CD4-positive, CD25-positive, alpha-beta regulatory T cell (primary cell): ENCODE results near the gene DCTN3. TPM values are rescaled to one million over a fixed set of nuclear protein-coding genes. Genes with fewer than 3 reads are reported as not detected.
A peak's percentile ranks its signal among the peaks of the same experiment; 100 is the strongest.

Experiments used
- ATAC-seq, 2 donors: fragments of 150-1000 bp; cut with Tn5 transposase; one replicate each; pipeline ENCODE4 v1.10.0; 2021; ENCODE audit warnings: low read depth in 2 of 2, moderate number of reproducible peaks in 2 of 2, moderate library complexity in 1 of 2
- DNase-seq, 3 donors: peaks; one replicate each; pipeline versions ENCODE4 v3.0.0 to v3.0.0-alpha.2; 2012 to 2022; ENCODE audit warnings: mixed read lengths in 1 of 3
- H3K27ac ChIP-seq: one replicate; pipeline ENCODE4 v1.7.0; 2013; ENCODE audit warnings: mild to moderate bottlenecking, low read length; ENCODE audit not compliant: insufficient read depth, poor library complexity, severe bottlenecking
- H3K27me3 ChIP-seq: one replicate; pipeline ENCODE4 v1.7.0; 2013; ENCODE audit warnings: low read length; ENCODE audit not compliant: control insufficient read depth, insufficient read depth
- H3K36me3 ChIP-seq: one replicate; pipeline ENCODE4 v1.7.0; 2013; ENCODE audit warnings: mild to moderate bottlenecking, low read length, moderate library complexity; ENCODE audit not compliant: control insufficient read depth, insufficient read depth
- H3K4me1 ChIP-seq: 2 replicates; pipeline ENCODE4 v1.7.0; 2013; ENCODE audit warnings: mild to moderate bottlenecking, low read length; ENCODE audit not compliant: insufficient read depth, control insufficient read depth, poor library complexity, severe bottlenecking
- H3K4me3 ChIP-seq: one replicate; pipeline ENCODE4 v1.7.0; 2013; ENCODE audit warnings: low read depth, mild to moderate bottlenecking, low read length, moderate library complexity
- H3K9me3 ChIP-seq, 2 experiments: 1 replicate in 1 of 2; 2 replicates in 1 of 2; pipeline ENCODE4 v1.7.0; 2013; ENCODE audit warnings: low read length in 2 of 2, mild to moderate bottlenecking in 1 of 2, moderate library complexity in 1 of 2; ENCODE audit not compliant: control insufficient read depth in 2 of 2
- H3K27ac Mint-ChIP-seq, 3 donors: one replicate each; pipeline ENCODE4 v1.8.0; 2020 to 2022; ENCODE audit warnings: mild to moderate bottlenecking in 3 of 3, mixed read lengths in 3 of 3, moderate library complexity in 2 of 3
- H3K27me3 Mint-ChIP-seq: one replicate; pipeline ENCODE4 v1.8.0; 2022; ENCODE audit warnings: mild to moderate bottlenecking, mixed read lengths
- H3K36me3 Mint-ChIP-seq: one replicate; pipeline ENCODE4 v1.8.0; 2020; ENCODE audit warnings: mixed read lengths
- H3K4me1 Mint-ChIP-seq, 4 donors: one replicate each; pipeline ENCODE4 v1.8.0; 2020 to 2022; ENCODE audit warnings: mixed read lengths in 4 of 4, mild to moderate bottlenecking in 1 of 4
- H3K4me3 Mint-ChIP-seq, 4 donors: one replicate each; pipeline ENCODE4 v1.8.0; 2020 to 2022; ENCODE audit warnings: mild to moderate bottlenecking in 4 of 4, mixed read lengths in 4 of 4, moderate library complexity in 3 of 4
- H3K9me3 Mint-ChIP-seq, 7 donors: one replicate each; pipeline ENCODE4 v1.8.0; 2020 to 2022; ENCODE audit warnings: mixed read lengths in 7 of 7, mild to moderate bottlenecking in 3 of 7, moderate library complexity in 2 of 7
- polyA plus RNA-seq, 4 donors: library from polyadenylated mRNA; unstranded; fragments of 300-500 nt; fragmentation: Illumina TruSeq; gene quantifications; one replicate each; pipeline ENCODE4 v1.2.3, GENCODE V29; 2021
- total RNA-seq: library from RNA; stranded (reverse); gene quantifications from one replicate; pipeline ENCODE4 v1.2.3, GENCODE V29; 2022

The DCTN3 gene
- total and polyA plus RNA-seq, 5 donors from 2014 or later, result 80.4 to 202 (median 153) TPM

GRCh38 chr9:34582787-34583186, 37.5 kb downstream of the DCTN3 start:
- DNase-seq (no peak), ATAC-seq (no peak)
- H3K9me3 ChIP-seq, result no peaks in the 10 kb centered on the region
- H3K27ac Mint-ChIP-seq, result no peak overlapping the region
- H3K27ac ChIP-seq, result no peak overlapping the region
- peaks cover 29% of the 10 kb centered on the region for H3K27me3 ChIP-seq
- H3K27me3 Mint-ChIP-seq, result peaks cover 80% of the 10 kb centered on the region
- peaks cover 0 to 12% (median 2%) of the 10 kb centered on the region in 4 donors for H3K4me1 Mint-ChIP-seq
- no peaks in the 10 kb centered on the region for H3K36me3 ChIP-seq
- no peak overlapping the region for H3K4me3 Mint-ChIP-seq
- peaks cover 8% of the 10 kb centered on the region for H3K4me1 ChIP-seq
- peaks cover 0 to 3% (median 0%) of the 10 kb centered on the region in 7 donors for H3K9me3 Mint-ChIP-seq
- H3K36me3 Mint-ChIP-seq, result peaks cover 5% of the 10 kb centered on the region
- no peak overlapping the region for H3K4me3 ChIP-seq

- ATAC-seq, result no peak
- H3K36me3 Mint-ChIP-seq, result peaks cover 5% of the 10 kb centered on the region
- H3K27ac ChIP-seq, result no peak overlapping the region
- no peak overlapping the region for H3K4me3 Mint-ChIP-seq
- DNase-seq, result no peak
- no peaks in the 10 kb centered on the region for H3K36me3 ChIP-seq
- peaks cover 18% of the 10 kb centered on the region for H3K27me3 ChIP-seq
- peaks cover 0 to 18% (median 2%) of the 10 kb centered on the region in 4 donors for H3K4me1 Mint-ChIP-seq
- H3K9me3 ChIP-seq, result no peaks in the 10 kb centered on the region
- H3K27me3 Mint-ChIP-seq, result peaks cover 81% of the 10 kb centered on the region
- no peak overlapping the region for H3K4me3 ChIP-seq
- peaks cover 11% of the 10 kb centered on the region for H3K4me1 ChIP-seq
- H3K27ac Mint-ChIP-seq, result no peak overlapping the region
- peaks cover 0 to 3% (median 0%) of the 10 kb centered on the region in 7 donors for H3K9me3 Mint-ChIP-seq
Observed at GRCh38 chr9:34581318-34581717, 39.0 kb downstream of the DCTN3 start.

GRCh38 chr9:34580358-34580757, 39.9 kb downstream of the DCTN3 start:
- Histone ChIP-seq H3K27ac (no peak overlapping the region), H3K9me3 (no peaks in the 10 kb centered on the region), H3K4me1 (peaks cover 11% of the 10 kb centered on the region), H3K27me3 (peaks cover 21% of the 10 kb centered on the region), H3K4me3 (no peak overlapping the region), H3K36me3 (no peaks in the 10 kb centered on the region)
- peaks cover 0 to 16% (median 3%) of the 10 kb centered on the region in 4 donors for H3K4me1 Mint-ChIP-seq
- H3K36me3 Mint-ChIP-seq, result peaks cover 5% of the 10 kb centered on the region
- DNase-seq (no peak), ATAC-seq (no peak)
- peaks cover 82% of the 10 kb centered on the region for H3K27me3 Mint-ChIP-seq
- no peak overlapping the region for H3K27ac Mint-ChIP-seq
- H3K4me3 Mint-ChIP-seq, result no peak overlapping the region
- H3K9me3 Mint-ChIP-seq, result peaks cover 0 to 3% (median 0%) of the 10 kb centered on the region in 7 donors

GRCh38 chr9:34579808-34580163, 40.5 kb downstream of the DCTN3 start:
- Mint-ChIP-seq H3K4me3 (no peak overlapping the region), H3K27me3 (peaks cover 86% of the 10 kb centered on the region), H3K36me3 (peaks cover 5% of the 10 kb centered on the region), H3K9me3 (peaks cover 0 to 3% (median 0%) of the 10 kb centered on the region in 7 donors), H3K4me1 (peaks cover 0 to 16% (median 3%) of the 10 kb centered on the region in 4 donors), H3K27ac (no peak overlapping the region)
- no peak overlapping the region for H3K27ac ChIP-seq
- no peaks in the 10 kb centered on the region for H3K9me3 ChIP-seq
- DNase-seq (no peak), ATAC-seq (no peak)
- H3K27me3 ChIP-seq, result peaks cover 21% of the 10 kb centered on the region
- H3K36me3 ChIP-seq, result no peaks in the 10 kb centered on the region
- no peak overlapping the region for H3K4me3 ChIP-seq
- H3K4me1 ChIP-seq, result peaks cover 11% of the 10 kb centered on the region

GRCh38 chr9:34579104-34579807, 41.0 kb downstream of the DCTN3 start:
- Histone ChIP-seq H3K27me3 (peaks cover 21% of the 10 kb centered on the region), H3K9me3 (no peaks in the 10 kb centered on the region)
- peaks cover 5% of the 10 kb centered on the region for H3K36me3 Mint-ChIP-seq

GRCh38 chr9:34578241-34579103, 41.8 kb downstream of the DCTN3 start:
- Histone ChIP-seq H3K27me3 (peaks cover 21% of the 10 kb centered on the region), H3K36me3 (no peaks in the 10 kb centered on the region), H3K9me3 (no peaks in the 10 kb centered on the region), H3K4me1 (peaks cover 11% of the 10 kb centered on the region), H3K4me3 (no peak overlapping the region), H3K27ac (no peak overlapping the region)
- Mint-ChIP-seq H3K27ac (no peak overlapping the region), H3K9me3 (peaks cover 0 to 3% (median 0%) of the 10 kb centered on the region in 7 donors), H3K36me3 (peaks cover 5% of the 10 kb centered on the region), H3K4me3 (peak overlapping the region in 1 of 4 donors; percentile 46), H3K27me3 (peaks cover 77% of the 10 kb centered on the region), H3K4me1 (peaks cover 0 to 16% (median 3%) of the 10 kb centered on the region in 4 donors)
- DNase-seq (no peak), ATAC-seq (no peak)

More at GRCh38 chr9:34579104-34579807, 41.0 kb downstream of the DCTN3 start:
- H3K4me1 ChIP-seq, result peaks cover 11% of the 10 kb centered on the region
- no peak overlapping the region for H3K27ac ChIP-seq
- H3K36me3 ChIP-seq, result no peaks in the 10 kb centered on the region
- H3K9me3 Mint-ChIP-seq, result peaks cover 0 to 3% (median 0%) of the 10 kb centered on the region in 7 donors
- ATAC-seq (no peak), DNase-seq (no peak)
- no peak overlapping the region for H3K4me3 ChIP-seq
- peak overlapping the region in 1 of 3 donors; percentile 78 for H3K27ac Mint-ChIP-seq
- H3K4me3 Mint-ChIP-seq, result peak overlapping the region in 1 of 4 donors; percentile 46
- peaks cover 81% of the 10 kb centered on the region for H3K27me3 Mint-ChIP-seq
- H3K4me1 Mint-ChIP-seq, result peaks cover 0 to 16% (median 3%) of the 10 kb centered on the region in 4 donors

- Mint-ChIP-seq H3K9me3 (peaks cover 0 to 3% (median 0%) of the 10 kb centered on the region in 7 donors), H3K27me3 (peaks cover 71% of the 10 kb centered on the region), H3K4me3 (peak overlapping the region in 3 of 4 donors; percentile 28 to 65 (median 36)), H3K36me3 (peaks cover 5% of the 10 kb centered on the region), H3K4me1 (peaks cover 0 to 16% (median 3%) of the 10 kb centered on the region in 4 donors), H3K27ac (no peak overlapping the region)
- no peak for DNase-seq
- no peak overlapping the region for H3K27ac ChIP-seq
- H3K36me3 ChIP-seq, result no peaks in the 10 kb centered on the region
- no peaks in the 10 kb centered on the region for H3K9me3 ChIP-seq
- peaks cover 21% of the 10 kb centered on the region for H3K27me3 ChIP-seq
- peaks cover 11% of the 10 kb centered on the region for H3K4me1 ChIP-seq
- ATAC-seq, result no peak
- H3K4me3 ChIP-seq, result no peak overlapping the region
Observed at GRCh38 chr9:34577400-34578240, 42.7 kb downstream of the DCTN3 start.
